SKM-1 (cell line): ENCODE measurements around the gene M1AP.
A peak's percentile ranks its signal among the peaks of the same experiment; 100 is the strongest.

Source experiments
- DNase-seq: peaks from one replicate; lab custom pipeline; 2025; ENCODE audit not compliant: unreplicated experiment; lab: John Stamatoyannopoulos, UW

M1AP gene

DNA sequence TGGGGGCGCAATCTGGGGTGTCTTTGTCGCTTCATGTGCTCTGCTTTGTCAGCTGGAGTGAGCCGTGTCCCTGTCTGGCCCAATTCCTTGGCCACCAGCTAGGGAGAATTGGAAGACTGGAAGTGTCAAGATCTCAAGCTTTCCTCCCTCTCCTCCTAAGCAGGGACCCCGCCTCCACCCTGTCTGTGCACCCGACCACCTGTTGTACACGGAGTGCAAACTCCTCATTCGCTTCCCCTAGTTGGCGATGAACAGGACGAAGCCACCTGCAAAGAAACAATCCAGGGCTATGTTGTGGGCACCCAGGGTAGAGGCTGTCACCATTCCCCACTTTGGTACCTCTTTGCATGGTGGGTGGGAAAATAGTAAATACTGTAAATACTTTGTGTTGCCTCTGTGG is 120.4 kb downstream of the M1AP start:
- no peak for DNase-seq

DNA sequence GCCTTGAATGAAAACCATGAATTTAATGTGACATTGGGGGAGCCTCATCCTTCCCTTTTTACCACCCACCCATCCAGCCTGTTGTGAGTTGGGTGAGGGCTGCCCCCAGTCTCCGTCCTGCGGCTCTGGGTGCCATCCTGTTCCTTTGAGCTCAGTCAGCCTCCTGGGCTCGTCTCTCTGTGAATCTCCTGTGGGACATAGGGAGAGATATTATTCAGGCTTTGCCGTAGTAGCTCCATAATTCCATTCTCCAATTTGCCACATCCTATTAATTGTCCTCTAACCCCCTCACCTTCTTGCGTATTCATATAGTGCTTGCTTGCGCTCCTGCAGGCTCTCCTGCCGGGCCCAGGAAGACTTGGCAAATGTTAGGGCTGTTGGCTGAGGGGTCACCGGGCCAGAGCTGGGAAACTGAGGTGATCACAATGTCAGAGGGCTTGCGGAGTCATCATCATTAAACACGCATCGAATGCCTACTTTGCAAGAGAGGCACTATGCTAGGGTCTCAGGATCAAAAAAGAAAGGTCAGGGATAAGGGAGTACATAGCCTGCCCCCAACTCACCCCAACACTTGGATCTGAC is 121.4 kb downstream of the M1AP start:
- no peak for DNase-seq

DNA sequence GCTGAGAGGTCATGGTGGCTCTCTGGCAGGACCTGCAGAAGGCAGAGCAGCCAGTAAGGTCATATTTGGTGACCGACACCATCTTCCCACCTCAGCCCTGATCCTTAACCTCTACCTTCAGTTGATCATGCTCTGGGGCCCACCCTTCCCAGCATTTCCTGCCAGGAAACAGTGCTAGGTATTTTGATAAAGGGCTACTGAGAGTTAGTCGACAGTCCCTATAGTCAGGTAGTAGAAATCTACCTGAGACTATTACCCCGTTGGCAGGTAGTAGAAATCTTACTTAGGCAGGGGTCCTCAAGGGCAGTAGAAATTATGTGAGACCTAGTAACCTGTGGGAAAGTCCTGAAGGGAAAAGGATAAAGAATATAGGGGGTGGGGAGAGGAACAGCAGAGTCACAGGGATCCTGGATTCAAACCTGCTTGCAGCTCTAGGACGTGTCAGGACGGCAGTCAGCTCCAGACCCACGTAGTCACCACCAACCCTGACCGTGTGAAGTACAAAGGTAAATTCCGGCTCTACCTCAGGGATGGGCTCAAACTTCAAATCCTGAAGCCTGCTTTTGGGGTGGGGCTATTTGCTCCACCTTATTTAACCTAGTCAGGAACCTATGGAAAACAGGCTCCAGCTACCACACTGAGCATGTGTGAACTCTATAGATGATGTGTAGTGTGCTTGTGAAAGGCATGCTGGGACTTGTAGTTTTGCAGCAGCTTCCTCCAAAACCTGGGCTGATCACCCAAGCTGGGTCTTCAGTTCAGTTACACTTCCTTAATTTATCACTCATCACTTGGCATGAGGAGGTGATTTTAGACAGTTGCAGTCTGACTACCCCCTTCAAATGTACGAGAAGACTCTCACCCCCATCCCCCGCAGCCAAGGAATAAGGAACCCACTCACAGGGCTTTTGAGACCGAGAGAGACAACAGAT is 122.1 kb downstream of the M1AP start, which contains the start of gene DQX1:
TSS of gene DQX1 (minus strand) at position 515 of the 932 bp plus-strand sequence. CDS start at position 13, 502 bp downstream.
- peak; percentile 49 for DNase-seq

DNA sequence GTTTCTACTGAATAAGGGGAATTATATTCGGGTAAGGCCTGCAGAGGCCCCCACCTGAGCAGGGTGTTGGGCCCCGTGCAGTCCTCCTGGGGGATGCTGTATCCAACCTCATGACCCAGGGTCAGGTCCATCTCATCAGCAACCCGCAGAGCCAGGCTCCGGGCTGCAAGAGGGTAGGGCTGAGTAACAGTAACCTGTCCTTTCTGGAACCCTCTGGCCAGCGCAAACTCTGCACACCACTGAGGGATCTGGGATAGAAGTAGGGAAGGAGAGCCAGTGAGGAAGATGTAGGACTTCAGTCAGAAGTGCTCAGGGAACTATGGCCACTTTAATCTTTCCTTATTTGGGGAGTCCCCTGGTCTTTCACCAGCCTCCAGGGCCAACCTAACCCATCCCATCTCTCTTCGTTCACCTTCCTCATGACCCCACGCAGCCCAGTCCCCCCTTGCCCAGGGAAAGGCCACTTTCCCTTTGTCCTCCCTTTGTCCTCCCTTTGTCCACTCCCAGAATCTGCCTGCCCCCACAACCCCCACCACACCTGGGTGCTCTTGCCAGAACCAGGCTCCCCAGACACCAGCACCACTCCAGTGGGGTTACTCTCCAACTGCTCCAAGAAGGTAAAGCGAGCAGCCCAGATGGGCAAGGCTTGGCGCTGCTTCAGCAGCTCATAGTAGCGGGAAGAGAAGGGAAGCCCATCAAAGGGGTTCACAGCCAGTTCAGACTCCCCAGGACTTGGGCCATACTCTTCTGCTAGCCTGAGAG is 123.0 kb downstream of the M1AP start:
- DNase-seq, result no peak

DNA sequence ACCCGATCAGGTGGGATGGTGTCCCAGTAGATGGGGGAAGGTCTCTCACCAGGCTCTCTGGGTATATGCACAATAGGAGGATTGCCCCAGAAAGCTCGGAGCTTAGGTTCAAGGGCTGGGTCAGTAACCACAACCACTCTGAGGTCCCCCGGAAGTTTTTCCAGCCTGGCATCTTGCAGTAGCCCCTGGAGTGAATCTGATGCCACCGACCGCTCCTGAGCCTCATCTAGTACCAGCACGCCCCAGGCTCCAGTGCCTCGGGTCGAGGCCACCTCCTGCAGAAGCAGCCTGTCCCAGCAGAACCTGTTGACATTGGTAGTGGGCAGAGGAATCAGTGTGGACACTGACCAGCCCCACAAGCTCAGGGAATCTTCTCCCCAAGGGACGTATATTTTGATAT is 124.1 kb downstream of the M1AP start:
- no peak for DNase-seq

DNA sequence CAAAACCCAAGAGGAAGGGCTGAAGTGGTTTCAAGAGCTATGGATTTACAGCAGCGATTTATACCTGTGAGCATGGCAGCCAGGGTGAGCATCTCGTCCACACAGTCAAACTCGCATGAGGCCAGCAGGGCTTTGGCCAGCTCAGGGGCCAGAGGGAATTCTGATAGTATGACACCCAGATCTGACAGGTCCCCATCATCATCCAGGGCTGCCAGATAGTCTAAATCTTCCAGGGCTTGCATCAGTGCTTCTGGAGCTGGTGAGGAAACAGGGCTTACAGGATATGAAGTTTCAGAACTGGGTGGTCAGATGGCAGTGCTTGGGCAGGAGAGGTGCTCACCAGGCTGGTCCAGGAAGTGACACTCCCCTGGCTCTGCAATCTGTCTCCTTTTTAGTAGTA is 125.6 kb downstream of the M1AP start:
- DNase-seq, result no peak

DNA sequence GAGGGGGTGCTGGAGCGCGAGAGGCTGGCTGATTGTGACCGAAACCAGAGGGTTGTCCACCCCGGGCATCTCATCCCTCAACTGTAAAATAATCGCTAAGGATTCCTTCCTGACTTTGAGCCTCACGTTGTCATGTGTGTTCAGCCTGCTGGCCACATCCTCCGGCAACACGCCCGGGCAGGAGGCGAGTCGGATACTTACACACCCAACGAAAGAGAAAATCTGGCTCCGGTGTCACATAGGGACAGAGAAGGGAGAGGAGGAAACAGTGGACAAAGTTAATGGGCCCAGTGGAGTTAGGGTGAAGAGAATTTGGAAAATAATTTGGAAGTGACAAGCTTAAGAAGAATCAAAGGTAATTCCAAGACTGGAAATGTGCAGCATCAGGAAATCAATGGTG is 131.5 kb downstream of the M1AP start:
- DNase-seq, result no peak

DNA sequence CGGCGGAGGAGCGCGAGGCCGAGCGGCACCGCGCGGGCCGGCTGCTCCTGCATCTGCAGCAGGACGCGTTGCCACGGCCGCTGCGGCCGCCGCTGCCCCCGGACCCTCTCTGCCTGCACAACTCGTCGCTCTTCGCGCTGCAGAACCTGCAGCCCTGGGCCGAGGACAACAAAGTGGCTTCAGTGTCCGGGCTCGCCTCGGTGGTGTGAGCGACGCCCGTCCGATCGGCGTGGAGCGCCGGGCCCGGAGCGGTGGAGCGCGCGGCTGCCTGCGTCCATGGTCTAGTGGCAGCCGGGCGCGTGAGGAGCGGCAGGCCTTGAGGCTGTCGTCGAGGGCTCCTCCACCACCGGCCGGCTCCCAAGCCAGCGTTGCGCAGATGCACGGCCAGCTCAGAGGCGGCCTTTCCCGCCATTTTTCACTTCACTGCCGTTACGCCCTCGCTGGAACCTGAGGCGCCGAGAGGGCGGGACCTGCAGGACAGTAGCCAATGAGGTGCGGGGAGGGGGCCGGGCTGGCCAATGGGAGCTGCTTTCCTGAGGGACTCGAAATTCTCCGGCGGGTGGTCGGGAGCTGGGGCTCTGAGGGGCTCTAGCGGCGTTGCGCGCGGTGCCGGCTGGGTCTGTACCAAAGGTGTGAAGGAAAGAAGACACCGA is 132.0 kb downstream of the M1AP start:
- DNase-seq, result no peak

DNA sequence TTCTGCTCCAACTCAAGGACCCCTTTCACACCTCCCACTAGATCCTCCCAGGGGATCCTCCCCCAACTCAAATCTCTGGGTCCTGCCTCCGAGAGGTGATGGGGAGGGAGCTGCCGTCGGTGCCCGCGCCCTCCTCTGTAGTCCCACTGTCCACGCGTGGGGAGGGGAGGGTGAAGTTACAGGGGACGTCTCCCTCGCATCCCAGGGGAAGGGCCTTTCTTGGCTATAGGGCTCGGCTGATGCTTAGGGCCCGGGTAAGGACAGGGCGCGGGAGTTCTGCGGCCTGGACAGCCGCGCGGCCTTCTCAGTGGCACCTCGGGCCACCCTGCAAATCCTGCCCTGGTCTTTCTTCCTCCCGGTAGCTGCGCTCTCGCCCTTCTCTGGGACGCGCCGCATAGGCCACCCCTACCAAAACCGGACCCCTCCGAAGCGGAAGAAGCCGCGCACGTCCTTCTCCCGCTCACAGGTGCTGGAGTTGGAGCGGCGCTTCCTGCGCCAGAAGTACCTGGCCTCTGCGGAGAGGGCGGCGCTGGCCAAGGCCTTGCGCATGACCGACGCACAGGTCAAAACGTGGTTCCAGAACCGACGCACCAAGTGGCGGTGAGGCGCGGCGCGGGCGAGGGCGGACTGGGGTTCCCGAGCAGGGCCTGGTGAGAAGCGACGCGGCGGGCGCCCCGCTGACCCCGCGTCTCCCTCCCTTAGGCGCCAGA is 132.7 kb downstream of the M1AP start:
- no peak for DNase-seq

DNA sequence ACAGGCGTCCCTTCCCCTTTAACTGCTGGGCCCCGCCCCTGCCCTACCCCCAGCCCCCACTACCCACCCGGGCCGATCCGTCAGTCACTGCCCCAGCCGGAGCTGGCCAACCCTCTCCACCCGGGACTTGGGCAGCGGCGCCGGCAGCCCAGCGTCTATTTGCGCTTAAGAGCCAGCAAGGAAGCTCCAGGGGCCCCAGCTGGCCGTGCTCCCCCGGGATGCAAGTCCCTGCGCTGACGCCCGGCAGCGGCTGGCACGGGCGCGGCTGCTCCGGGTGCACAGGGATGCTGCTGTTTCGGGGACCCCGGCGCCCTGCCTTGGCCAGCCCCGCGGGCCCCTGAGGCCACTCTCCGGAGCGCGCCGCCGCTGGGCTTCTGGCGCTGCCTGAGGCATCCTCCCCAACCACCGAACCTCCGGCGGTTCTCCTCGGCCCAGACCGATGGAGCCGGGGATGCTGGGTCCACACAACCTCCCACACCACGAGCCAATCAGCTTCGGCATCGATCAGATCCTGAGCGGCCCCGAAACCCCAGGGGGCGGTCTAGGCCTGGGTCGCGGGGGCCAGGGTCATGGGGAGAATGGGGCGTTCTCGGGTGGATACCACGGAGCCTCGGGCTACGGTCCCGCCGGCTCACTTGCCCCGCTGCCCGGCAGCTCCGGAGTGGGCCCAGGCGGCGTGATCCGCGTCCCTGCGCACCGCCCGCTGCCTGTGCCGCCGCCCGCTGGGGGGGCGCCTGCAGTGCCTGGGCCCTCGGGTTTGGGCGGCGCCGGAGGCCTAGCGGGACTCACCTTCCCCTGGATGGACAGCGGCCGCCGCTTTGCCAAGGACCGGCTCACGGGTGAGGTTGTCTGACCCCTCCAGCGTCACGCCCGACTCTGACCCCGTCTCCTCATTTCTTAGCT is 133.5 kb downstream of the M1AP start, which contains the start of gene TLX2:
TSS of gene TLX2 (plus strand) at position 83 of the 903 bp plus-strand sequence. CDS start at position 440, 357 bp downstream.
- DNase-seq, result no peak

DNA sequence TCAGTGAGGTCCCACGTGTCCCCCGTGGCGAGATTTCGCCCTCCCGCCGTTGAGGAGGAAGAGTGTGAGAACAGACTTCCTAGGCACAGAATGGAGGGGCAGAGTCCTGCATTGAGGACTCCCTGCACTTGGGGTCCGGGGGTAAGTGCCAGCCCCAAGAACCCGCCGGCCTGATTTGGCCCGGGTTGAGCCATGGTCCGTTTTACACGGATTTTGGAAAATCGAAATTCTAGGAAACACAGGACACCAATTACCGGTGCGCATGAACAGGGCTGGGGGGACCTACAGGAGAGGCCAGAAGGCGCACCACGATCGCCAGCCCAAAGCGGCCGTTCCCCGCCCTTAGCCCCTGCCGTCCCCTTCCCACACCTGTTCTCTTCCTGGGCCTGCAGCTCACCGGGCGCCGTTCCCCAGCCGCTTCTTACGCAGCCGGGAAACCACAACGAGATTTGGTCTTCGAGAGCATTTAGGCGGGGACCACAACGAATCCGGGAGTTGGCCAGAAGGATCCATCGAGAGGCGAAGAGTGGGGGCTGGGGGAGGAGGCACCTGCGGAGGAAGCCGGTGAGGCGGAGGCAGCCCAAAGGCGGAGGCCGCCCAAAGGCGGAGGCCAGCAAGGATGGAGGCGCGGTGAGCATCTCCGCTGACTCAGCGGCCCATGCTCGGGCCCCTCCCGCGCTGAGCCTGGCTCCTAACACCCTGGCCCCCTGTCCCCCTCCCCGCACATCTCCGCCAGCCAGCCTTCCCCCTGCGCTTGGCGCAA is 134.3 kb downstream of the M1AP start:
- DNase-seq, result no peak

DNA sequence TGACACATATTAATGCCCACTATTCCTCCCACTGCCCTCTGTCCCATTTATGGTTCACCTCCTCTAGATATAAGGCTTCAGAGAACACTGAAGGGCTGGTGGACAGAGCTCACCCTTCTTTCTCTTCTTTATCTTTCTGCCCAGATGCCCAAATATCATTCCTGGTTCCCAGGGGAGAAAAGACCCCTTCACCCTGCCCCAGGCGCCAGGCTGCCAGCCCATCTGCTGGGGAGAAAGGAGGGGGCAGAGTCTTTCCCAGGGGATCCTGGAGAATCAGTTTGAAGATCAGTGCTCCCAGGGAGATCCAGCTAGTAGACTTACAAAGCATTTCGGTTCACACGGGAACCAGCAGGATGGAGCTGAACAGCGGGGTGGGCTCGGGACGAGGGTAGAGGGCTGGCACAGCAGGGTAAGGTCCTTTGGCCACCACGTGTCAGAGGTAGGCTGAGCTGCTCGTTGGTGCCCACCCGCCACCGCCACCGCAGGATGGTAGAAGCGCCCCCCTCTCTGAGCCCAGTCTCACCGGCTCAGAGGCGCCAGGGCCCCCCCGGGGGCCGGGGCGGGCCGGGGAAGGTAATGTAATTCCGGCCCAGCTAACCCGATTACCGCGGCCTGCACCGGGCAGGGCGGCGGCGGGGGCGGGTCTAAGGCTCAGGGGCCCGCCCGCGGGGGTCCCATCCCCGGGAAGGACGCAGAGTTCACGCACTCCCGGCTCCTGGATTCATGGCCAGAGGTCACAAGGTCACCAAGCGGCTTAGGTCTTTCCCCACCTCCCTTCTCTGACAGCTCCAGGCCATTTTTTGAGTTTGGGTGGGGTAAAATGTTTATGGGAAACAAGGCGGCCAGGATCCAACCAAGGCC is 135.2 kb downstream of the M1AP start:
- no peak for DNase-seq

DNA sequence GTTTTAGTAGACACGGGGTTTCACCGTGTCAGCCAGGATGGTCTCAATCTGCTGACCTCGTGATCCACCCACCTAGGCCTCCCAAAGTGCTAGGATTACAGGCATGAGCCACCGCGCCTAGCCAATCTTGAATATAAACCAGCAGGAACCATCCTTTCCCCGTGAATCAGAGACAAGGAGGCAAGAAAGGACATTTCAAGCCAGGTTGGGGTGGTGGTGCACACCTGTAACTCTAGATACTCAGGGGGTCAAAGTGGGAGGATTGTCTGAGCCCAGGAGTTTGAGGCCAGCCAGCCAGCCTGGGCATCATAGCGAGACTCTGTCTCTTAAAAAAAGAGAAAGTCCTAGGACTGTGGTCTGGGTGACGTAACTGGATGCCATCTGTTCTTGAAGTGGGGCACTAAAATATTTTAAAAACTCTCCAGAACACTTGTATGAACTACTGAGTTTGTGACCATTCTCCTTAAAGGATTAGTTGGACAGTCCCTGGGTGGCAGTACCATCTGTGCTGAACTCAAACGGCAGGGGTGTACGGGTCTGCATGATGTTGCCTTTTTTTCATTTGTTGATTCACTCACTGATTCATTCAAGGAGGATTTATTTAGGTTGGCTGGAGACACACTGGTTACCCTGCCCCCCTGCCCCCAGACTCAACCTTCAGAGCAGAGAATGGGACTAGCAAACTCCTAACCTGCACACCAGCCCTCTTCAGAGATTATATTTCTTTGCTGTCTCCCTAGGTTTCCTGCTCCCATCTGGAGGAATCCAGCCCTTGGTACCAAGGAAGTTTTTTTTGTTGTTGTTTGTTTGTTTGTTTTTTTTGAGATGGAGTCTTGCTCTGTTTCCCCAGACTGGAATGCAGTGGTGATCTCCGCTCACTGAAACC is 136.8 kb downstream of the M1AP start:
- no peak for DNase-seq

DNA sequence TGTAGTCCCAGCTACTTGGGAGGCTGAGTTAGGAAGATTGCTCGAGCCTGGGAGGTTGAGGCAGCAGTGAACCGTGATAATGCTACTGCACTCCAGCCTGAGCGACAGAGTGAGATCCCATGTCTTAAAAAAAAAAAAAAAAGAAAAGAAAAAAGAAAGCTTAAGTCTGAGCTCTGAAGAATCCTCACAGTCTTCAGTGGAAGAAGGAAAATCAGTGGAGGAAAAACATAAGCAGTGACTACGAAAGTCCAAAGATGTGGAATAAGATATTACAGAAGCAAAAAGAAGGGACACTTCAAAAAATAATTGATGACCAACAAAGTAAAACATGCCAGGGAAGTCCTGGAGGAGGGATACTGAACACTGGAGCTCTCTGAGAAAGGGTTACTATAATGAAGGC is 137.9 kb downstream of the M1AP start:
- no peak for DNase-seq

DNA sequence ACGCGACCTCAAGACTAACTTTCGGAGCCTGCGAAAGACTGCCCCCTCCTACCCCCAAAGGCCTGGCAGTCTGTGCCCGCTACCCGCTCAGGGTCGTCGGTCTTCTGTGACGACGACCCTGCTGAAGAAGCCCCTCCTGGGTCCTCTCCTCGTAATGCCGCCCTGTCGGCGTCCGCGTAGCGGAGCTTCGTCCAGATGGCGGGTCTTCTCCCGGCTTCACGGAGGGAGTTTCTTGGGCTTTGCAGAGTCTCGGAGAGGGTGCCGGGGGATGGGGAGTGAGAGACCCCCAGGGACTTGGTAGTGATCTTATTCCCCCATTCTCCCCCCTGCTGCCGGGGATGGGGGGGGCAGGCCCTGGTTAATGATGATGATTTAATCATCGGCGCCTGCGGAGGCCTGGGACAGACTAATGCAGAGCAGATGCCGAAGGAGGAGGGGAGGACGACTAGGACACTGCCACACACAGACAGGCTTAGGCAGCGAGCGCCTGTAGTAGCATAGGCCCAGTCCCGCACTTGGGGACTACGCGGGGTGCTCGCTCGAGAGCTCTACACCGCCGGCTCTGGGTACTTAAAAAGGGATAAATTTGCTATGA is 140.1 kb downstream of the M1AP start:
- no peak for DNase-seq
